Liver (tissue), 3 donors: Measurements from ENCODE around the gene ARL3.

Experiments used
- CTCF ChIP-seq: fragments of 150-350 bp; IDR thresholded peaks from 2 replicates; pipeline ENCODE4 v1.5.1; 2017; ENCODE audit warnings: improper control_type of control experiment, low read depth, low read length; ENCODE audit not compliant: missing input control
- FOXA1 ChIP-seq: IDR thresholded peaks from 2 replicates; pipeline ENCODE4 v1.6.1; 2016; ENCODE audit warnings: antibody characterized with exemption
- GABPA ChIP-seq, 2 donors: IDR thresholded peaks in 1 of 2; conservative IDR thresholded peaks in 1 of 2; 2 replicates each; pipeline ENCODE4 v1.6.1; 2016; ENCODE audit warnings: antibody characterized with exemption in 2 of 2, mild to moderate bottlenecking in 1 of 2, moderate library complexity in 1 of 2
- MAX ChIP-seq: IDR thresholded peaks from 2 replicates; pipeline ENCODE4 v1.6.1; 2016; ENCODE audit warnings: antibody characterized with exemption
- NR2F2 ChIP-seq: IDR thresholded peaks from 2 replicates; pipeline ENCODE4 v1.6.1; 2016; ENCODE audit warnings: antibody characterized with exemption
- RAD21 ChIP-seq, 2 donors: IDR thresholded peaks; 2 replicates each; pipeline ENCODE4 v1.6.1; 2016; ENCODE audit warnings: antibody characterized with exemption in 2 of 2, mild to moderate bottlenecking in 2 of 2
- SP1 ChIP-seq: IDR thresholded peaks from 2 replicates; pipeline ENCODE4 v1.6.1; 2018; ENCODE audit warnings: antibody characterized with exemption, mild to moderate bottlenecking
- TAF1 ChIP-seq: conservative IDR thresholded peaks from 2 replicates; pipeline ENCODE4 v1.6.1; 2016; ENCODE audit warnings: antibody characterized with exemption, mild to moderate bottlenecking
- YY1 ChIP-seq: IDR thresholded peaks from 2 replicates; pipeline ENCODE4 v1.6.1; 2016; ENCODE audit warnings: antibody characterized with exemption, mild to moderate bottlenecking
- TF ChIP-seq, protein P1 (sequence below): IDR thresholded peaks from 2 replicates; pipeline ENCODE4 v1.6.1; 2016; ENCODE audit warnings: antibody characterized with exemption
- TF ChIP-seq, protein P2 (sequence below): IDR thresholded peaks from 2 replicates; pipeline ENCODE4 v1.6.1; 2016; ENCODE audit warnings: antibody characterized with exemption
- donor health status: healthy.
- donor health status: healthy.

DNA sequence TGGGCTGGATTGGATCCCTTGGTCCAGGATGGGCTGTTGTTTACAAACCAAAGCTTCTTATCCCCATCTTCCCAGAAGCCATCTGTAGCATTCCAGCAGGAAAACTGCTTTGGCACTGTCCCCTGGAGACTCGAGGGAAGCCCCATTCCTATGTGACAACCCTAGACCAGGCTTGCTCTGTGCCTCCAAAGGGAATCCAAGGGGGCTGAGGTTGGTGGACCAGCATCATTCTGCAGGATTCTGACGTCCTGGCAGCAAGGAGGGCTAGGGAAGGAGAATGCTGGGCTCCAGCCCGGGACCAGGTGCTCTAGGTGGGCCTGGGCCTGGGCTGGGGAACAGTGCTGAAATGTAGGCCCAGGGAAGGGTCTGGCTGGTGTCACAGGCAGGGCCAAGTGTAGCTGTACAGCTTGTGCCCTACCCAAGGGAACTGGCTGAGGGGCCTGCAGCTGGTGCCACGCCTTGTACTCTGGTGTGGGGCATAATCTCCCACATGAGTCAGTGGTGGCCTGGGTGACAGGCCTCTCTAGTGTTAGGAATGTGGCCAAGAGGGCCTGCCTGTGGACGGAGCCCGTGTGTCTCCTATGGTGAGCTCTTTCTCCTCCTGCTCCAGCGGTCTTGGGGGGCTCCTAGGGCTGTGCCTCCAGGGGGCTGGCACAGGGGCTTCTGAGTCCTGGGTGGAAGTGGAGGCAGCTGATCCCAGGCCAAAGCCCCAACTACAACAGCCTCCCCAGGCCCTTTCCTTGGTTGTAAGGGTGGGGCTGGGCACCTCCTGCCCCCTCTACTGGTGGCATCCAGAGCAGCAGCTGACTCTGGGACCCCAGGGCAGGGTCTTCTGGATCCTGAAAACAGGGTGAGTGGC lies 44.8 kb downstream of the ARL3 start:
- TF ChIP-seq CTCF (no peak), RAD21 (IDR thresholded peaks at IDR 0.05) (peak in 1 of 2 donors; percentile 38), YY1 (no peak), TAF1 (no peak), GABPA (IDR thresholded peaks at IDR 0.05 in 1 of 2, conservative IDR thresholded peaks at IDR 0.05 in 1 of 2) (no peak), MAX (no peak), FOXA1 (no peak), SP1 (no peak), NR2F2 (no peak)
- TF ChIP-seq, protein P1, sequence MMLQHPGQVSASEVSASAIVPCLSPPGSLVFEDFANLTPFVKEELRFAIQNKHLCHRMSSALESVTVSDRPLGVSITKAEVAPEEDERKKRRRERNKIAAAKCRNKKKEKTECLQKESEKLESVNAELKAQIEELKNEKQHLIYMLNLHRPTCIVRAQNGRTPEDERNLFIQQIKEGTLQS: no peak
- TF ChIP-seq, protein P2, sequence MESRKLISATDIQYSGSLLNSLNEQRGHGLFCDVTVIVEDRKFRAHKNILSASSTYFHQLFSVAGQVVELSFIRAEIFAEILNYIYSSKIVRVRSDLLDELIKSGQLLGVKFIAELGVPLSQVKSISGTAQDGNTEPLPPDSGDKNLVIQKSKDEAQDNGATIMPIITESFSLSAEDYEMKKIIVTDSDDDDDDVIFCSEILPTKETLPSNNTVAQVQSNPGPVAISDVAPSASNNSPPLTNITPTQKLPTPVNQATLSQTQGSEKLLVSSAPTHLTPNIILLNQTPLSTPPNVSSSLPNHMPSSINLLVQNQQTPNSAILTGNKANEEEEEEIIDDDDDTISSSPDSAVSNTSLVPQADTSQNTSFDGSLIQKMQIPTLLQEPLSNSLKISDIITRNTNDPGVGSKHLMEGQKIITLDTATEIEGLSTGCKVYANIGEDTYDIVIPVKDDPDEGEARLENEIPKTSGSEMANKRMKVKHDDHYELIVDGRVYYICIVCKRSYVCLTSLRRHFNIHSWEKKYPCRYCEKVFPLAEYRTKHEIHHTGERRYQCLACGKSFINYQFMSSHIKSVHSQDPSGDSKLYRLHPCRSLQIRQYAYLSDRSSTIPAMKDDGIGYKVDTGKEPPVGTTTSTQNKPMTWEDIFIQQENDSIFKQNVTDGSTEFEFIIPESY: no peak
